Muscle layer of duodenum (tissue), 2 donors: Measurements from ENCODE around the gene RBM14.

Source experiments
- H3K27ac ChIP-seq: one replicate; pipeline ENCODE4 v1.7.0; 2013; ENCODE audit warnings: mild to moderate bottlenecking, low read length
- H3K27me3 ChIP-seq: one replicate; pipeline ENCODE4 v1.7.0; 2013; ENCODE audit warnings: low read depth, mild to moderate bottlenecking, control low read depth, low read length
- H3K36me3 ChIP-seq, 2 donors: one replicate each; pipeline ENCODE4 v1.7.0; 2013; ENCODE audit warnings: low read length in 2 of 2, control low read depth in 1 of 2, mild to moderate bottlenecking in 1 of 2; ENCODE audit not compliant: insufficient read depth in 2 of 2, control insufficient read depth in 1 of 2
- H3K4me1 ChIP-seq, 2 donors: one replicate each; pipeline ENCODE4 v1.7.0; 2013; ENCODE audit warnings: low read length in 2 of 2, mild to moderate bottlenecking in 2 of 2, control low read depth in 1 of 2, moderate library complexity in 1 of 2; ENCODE audit not compliant: insufficient read depth in 2 of 2, control insufficient read depth in 1 of 2
- H3K4me3 ChIP-seq, 2 donors: one replicate each; pipeline ENCODE4 v1.7.0; 2013; ENCODE audit warnings: low read length in 2 of 2, low read depth in 1 of 2, mild to moderate bottlenecking in 1 of 2
- H3K9me3 ChIP-seq, 2 donors: one replicate each; pipeline ENCODE4 v1.7.0; 2013; ENCODE audit warnings: low read length in 2 of 2, control low read depth in 1 of 2, mild to moderate bottlenecking in 1 of 2; ENCODE audit not compliant: control insufficient read depth in 1 of 2
- donor health status: healthy.

Gene RBM14

DNA sequence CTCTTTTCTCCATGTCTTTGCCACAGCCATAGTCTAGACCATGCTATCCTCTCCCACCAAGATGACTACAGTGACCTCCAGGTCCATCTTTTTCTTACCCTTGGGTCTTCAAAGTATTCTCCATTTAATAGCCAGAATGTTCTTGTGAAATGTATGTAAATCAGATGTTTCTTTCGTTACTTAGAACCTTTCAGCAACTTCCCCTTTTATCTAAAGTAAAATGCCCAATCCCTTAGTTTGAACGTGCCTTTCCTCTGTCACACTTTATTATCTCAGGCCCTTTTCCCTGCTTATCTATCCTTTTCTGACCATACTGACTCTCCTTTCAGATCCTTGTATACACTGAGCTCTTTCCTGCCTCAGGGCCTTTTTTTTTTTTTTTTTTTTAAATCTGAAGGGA is 43.3 kb downstream of the RBM14 start:
- H3K27me3 ChIP-seq = no peaks in the 10 kb centered on the region
- no peaks in the 10 kb centered on the region for H3K4me1 ChIP-seq
- H3K4me3 ChIP-seq = no peak overlapping the region
- H3K36me3 ChIP-seq = peaks cover 7 to 8% of the 10 kb centered on the region in 2 donors
- no peaks in the 10 kb centered on the region for H3K9me3 ChIP-seq
- H3K27ac ChIP-seq = no peak overlapping the region

DNA sequence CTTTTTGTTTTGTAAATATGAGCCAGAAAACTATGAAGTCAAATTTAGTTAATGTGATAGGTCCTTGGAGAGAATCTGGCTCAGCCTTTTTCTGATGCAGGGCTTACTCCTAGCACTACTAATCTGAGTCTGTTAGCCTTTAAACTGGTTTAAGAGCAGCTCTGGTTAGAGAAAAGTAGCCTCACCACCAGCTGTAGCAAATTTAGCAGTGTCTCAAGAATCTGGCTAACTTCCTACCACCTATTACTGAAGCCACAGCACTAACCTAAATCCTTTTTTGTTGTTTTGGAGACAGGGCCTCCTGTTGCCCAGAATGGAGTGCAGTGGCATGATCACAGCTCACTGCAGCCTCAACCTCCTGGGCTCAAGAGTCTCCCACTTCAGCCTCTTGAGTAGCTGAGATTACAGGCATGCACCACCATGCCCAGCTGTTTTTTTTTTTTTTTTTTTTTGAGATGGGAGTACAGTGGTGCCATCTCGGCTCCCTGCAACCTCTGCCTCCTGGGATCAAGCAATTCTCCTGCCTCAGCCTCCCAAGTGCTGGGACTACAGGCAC is 47.4 kb downstream of the RBM14 start:
- Histone ChIP-seq H3K9me3 (no peaks in the 10 kb centered on the region), H3K4me3 (no peak overlapping the region), H3K36me3 (peaks cover 31 to 42% of the 10 kb centered on the region in 2 donors), H3K4me1 (no peaks in the 10 kb centered on the region), H3K27ac (no peak overlapping the region), H3K27me3 (no peaks in the 10 kb centered on the region)

DNA sequence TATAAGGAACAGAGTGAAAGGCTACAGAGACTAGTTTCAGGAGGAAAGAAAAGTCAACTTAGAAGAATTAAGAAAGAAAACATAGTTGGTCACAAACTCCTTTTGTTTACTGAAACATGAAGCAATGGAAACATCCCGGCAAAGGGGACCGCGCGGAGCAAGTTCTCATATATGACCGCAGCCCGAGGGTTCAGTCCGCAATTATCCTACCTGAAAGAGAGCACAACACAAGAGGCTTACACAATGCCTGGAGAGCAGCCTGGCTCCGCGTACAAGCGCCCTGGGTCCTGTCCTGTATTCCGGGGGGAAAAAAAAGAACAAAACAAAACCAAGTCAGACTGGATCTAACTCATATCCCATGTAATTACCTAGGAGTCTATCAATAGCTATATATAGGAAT is 48.9 kb downstream of the RBM14 start:
- no peak overlapping the region for H3K4me3 ChIP-seq
- H3K27me3 ChIP-seq = no peaks in the 10 kb centered on the region
- peaks cover 31 to 44% of the 10 kb centered on the region in 2 donors for H3K36me3 ChIP-seq
- no peaks in the 10 kb centered on the region for H3K4me1 ChIP-seq
- no peak overlapping the region for H3K27ac ChIP-seq
- no peaks in the 10 kb centered on the region for H3K9me3 ChIP-seq

DNA sequence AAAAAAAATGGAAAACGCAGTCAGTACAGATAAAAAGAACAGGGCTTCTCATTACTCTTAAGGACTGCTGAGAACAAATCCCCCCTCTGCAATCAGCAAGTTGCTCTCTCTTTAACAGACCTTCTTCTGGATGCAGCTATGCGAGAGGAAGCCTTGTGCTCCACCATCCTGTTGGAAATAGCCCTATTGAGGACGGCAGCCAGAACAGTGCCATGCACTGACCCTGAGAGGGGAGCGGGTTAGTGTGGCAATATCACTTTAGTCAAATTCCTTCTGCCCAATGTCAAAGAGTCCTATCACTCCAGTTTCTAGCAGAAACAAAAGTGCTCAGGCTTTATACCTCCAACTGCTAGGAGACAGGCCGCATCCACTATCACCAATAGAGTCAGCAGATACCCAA is 54.4 kb downstream of the RBM14 start:
- Histone ChIP-seq H3K27ac (no peak overlapping the region), H3K27me3 (no peaks in the 10 kb centered on the region), H3K4me3 (no peak overlapping the region), H3K9me3 (no peaks in the 10 kb centered on the region), H3K4me1 (peaks cover 7 to 24% of the 10 kb centered on the region in 2 donors), H3K36me3 (peaks cover 19 to 27% of the 10 kb centered on the region in 2 donors)

DNA sequence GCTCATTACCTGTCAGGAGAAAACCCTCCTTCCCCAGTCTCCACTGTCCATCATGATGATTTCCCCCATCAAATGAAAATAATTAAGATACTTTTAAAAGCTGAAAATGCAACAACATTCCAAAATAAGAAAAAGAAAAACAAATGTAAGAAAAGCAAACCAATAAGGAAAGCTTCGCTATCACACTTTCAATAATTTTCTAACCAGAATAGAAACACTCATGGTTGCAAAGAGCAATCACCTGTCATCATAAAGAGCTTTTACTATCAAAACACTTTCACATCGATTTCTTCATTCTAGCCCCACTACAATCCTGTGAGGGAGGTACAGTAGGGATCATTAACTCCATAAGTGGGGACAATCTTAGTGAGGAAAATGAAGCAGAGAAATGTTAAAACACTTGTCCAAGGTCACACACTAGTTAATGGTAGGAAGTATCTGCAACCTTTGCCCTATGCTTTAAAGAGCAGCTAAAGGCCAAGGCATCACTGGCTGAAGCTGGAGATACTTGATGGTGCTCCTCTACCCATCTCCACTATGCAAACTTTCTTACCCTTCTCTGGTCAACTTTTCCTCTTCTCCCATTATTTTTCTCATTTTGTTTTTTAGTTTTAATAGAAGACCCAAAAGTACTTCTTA is 58.7 kb downstream of the RBM14 start:
- Histone ChIP-seq H3K27me3 (no peaks in the 10 kb centered on the region), H3K36me3 (peaks cover 4 to 5% of the 10 kb centered on the region in 2 donors), H3K9me3 (no peaks in the 10 kb centered on the region), H3K4me1 (peaks cover 20 to 37% of the 10 kb centered on the region in 2 donors), H3K27ac (no peak overlapping the region), H3K4me3 (peak overlapping the region in 1 of 2 donors; percentile 17)

DNA sequence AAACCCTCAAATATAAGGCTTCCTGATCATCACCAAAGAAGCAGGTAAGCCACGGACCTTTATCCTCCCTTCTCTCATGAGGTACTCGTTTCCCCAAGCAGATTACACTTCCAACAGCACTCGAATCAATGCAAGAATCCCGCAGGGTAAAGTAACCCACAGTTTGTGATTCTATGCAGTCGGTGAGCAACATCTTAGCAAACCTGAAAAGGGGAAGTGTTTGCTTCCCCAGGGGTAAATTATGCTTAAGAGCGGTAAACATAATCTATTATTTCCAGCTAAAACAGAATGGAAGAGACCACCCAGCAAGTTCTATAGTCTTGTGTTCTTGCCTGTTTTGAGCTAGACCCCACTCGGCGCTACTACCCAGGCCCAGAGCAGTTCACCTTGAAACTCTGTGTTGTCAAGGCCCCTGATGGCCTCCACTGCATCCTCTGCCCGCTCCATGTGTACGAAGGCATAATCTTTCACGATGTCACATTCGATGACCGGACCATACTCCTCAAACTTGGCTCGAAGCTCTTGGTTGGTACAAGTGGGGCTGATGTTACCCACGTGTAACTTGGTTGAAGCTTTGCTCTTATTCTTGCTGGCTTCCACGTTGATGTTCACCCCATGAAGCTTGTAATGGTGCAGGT is 60.0 kb downstream of the RBM14 start:
- H3K4me3 ChIP-seq = peak overlapping the region; percentile 77 to 83
- H3K27ac ChIP-seq = no peak overlapping the region

More for the DNA sequence above, 60.0 kb downstream of the RBM14 start:
- H3K4me1 ChIP-seq = peaks cover 20 to 37% of the 10 kb centered on the region in 2 donors
- peaks cover 0 to 5% of the 10 kb centered on the region in 2 donors for H3K36me3 ChIP-seq
- no peaks in the 10 kb centered on the region for H3K27me3 ChIP-seq
- no peaks in the 10 kb centered on the region for H3K9me3 ChIP-seq
